HG02642 (cell line): ENCODE results near the gene CROCC2.

Experiments used
- ATAC-seq: cut with Tn5 transposase; IDR thresholded peaks from one replicate; pipeline ENCODE4 v1.9.1; 2021; ENCODE audit warnings: mild to moderate bottlenecking; ENCODE audit not compliant: unreplicated experiment, poor library complexity

CROCC2 gene

DNA sequence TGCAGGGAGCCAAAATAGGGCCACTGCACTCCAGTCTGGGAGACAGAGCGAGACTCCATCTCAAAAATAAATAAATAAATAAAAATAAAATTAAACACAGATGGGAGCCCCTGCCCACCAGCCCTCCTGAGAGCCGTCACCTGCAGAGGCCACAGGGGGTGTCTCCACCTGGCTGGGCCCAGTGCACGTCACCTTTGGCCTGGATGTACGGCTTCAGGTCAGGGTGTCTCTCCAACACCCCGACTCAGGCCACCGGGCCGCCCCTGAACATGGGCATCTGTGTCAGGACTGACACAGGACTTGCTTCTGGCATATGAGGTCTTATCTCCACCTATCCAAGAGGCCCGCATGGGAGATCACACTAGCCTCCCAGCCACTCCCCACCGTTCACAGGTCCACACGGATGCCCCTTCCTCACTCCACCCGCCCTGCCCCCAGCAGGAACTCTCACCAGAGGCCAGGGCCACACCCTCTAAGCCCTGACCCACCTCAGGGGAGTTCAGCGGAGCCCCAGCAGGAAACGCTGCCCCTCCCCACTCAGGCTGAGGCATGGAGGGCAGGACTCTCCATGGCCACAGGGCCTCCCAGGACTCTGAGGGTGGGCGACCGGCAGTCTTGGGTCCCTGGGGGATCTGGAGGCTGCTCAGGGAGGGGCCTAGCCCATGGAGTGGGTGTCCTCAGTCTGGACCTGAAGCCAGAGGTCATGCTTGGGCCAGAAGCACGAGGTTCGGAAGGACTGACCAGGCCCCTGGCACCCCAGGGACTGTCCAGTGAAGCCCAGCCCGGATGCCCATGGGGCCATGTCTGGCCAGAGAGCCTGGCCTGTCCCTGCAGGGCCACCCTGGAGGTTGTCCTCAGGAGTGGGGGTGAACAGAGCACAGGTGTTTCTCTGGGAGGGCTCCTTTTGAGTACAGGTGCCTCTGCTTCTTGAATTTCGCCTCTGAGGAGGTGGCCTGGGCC is 1.6 kb upstream of the CROCC2 start:
- no peak for ATAC-seq

- ATAC-seq = no peak
Measured at GRCh38 chr2:240905176-240905781, 857 bp upstream of the CROCC2 start.

- ATAC-seq = no peak
Measured at GRCh38 chr2:240906911-240907590, 915 bp downstream of the CROCC2 start.

DNA sequence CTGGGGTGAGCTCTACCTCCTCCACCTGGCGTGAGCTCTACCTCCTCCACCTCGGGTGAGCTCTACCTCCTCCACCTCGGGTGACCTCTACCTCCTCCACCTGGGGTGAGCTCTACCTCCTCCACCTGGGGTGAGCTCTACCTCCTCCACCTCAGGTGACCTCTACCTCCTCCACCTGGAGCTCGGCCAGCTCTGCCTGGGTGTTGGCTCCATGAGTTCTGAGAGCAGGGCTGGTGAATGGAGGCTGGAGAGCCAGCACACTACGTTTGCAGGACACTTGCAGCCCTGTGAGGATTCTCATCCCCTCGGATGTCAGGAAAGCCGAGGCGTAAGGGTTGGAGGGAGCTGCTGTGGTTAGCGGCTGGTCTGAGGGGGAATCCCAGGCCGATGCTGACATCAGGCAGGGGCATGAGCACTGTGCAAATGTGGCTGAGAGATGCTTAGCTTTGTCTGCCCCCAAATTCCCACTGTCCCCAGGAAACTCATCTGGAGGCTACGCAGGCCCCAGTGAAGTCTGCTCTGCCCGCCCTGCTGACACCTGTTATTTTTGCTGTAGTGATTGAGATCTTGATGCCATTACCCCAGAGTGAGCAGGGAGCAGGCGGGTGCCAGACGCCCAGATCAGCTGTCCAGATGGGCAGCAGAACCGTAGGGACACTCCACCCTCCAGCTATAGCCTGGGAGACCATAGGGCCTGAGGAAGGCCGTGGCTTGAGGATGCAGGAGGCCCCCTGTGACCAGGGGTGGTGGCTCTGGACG is 3.3 kb downstream of the CROCC2 start:
- no peak for ATAC-seq

- ATAC-seq = no peak
Measured at GRCh38 chr2:240911641-240912265, 5.6 kb downstream of the CROCC2 start.

DNA sequence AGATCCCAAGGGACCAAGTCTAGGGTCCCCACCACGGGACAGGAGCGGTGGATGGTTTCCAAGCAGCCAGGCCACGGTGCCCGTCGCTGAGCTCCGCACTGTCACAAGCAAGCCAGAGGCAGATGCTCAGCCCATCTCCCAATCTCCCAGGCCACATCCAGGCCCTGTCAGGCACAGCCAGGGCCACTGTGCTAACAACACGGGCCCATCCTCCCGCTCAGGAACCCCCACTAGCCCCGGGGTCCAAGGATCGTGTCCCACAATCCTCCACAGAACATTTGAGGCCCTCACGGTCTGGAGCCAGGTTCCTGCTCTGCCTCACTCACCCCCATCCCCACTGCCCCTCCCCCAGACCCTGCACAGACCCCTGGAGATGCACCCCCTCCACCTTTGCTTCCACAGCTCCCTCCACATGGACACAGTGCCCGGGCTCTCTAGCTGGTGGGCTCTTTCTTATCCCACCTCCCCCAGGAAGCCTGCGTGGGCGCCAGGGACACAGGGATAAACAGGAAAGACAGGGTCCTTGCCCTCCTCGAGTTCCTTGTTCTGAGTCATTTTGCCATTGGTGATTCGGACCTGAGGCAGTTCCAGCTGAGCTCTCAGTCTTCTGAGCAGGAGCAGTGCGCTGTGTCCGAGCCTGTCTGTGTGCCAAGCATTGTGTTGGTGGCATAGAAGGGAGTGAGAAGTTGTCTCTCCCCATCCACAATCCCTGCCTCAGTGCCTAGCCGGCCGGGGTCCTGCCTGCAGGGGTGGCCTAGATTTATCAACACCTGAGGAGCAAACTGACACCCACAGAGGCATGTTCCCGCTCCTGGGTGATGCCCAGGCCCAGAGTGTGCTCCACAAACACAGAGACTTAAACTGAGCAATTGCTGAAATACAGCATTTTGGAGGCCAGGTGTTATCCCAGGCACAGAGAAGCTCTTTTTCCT is 7.0 kb downstream of the CROCC2 start:
- ATAC-seq = no peak

DNA sequence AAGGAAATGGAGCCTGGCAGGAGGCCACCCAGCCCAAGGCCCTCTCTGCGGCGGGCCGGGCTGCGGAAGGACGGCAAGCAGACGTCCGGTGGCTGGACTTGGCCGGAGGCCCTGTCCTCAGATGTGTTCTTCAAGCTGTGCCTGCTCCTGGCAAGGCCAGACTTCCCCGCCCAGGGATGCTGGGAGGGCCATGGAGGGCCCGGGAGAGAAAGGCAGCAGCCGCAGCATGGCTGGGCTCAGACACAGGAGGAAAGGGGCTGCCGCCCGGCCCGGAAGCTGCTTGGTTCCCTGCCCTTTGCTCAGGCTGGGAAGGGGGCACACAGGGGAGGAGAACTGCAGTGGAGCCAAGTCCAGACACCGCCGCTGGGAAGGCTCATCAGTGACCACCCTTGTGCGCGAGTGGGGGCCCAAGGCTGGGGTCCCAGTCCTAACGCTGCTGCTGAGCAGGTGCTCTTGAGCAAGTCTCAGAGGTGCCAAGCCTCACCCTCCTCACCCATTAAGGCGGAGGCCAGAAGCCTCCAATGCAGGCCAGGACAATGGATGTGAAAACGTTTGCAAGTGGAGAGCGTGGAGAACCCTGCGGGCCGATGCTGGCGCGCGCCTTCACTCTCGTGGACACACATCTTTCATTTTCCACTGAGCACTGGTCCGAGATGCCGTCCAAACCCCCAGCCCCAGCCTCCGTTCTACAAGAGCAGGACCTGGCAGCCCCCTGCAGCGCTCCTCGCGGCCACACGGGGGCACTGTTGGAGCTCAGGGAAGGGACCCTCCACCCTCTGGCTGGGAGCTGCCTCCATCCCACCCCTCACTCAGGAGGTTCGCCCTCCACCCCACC is 7.9 kb downstream of the CROCC2 start:
- no peak for ATAC-seq

DNA sequence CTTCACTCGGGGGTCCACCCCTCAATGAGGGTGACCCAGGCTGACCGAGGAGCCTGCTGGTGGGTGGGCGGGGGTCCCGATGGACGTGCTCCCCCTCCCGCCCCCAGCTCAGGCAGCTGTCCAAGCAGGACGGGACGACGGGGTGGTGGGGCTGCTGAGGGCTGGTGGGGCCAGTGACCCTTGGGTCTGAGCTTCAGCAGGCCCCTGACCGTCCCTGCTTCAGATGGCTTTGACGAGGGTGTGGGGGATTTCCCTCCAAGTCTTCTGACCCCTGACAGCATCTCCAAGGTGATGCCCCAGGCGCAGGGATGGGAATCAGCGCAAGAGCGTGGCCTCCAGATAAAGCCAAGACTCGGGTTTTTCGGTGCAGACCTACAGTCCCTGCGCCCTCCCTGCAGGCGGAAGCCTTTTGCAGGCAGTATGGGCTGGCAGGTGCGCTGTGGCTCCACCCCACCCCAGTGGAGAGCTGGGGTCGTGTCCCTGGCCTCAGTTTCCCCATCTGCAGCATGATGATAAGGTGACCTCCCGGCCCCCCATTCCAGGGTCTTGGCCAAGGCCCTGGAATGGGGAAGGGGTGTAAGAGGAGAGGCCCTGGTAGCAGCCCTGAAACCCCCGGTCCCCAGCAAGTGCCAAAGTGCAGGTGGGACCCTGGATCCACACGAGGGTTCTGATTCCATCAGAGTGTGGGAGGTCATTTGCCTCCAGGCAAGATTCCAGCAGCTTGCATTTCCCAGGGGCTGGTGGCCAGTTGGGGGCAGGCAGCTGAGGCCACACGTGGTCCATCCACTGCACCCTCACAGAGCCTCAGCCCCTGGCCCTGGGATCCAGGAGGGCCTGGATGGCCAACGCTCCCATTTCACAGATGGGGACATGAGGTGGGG is 8.7 kb downstream of the CROCC2 start:
- no peak for ATAC-seq

DNA sequence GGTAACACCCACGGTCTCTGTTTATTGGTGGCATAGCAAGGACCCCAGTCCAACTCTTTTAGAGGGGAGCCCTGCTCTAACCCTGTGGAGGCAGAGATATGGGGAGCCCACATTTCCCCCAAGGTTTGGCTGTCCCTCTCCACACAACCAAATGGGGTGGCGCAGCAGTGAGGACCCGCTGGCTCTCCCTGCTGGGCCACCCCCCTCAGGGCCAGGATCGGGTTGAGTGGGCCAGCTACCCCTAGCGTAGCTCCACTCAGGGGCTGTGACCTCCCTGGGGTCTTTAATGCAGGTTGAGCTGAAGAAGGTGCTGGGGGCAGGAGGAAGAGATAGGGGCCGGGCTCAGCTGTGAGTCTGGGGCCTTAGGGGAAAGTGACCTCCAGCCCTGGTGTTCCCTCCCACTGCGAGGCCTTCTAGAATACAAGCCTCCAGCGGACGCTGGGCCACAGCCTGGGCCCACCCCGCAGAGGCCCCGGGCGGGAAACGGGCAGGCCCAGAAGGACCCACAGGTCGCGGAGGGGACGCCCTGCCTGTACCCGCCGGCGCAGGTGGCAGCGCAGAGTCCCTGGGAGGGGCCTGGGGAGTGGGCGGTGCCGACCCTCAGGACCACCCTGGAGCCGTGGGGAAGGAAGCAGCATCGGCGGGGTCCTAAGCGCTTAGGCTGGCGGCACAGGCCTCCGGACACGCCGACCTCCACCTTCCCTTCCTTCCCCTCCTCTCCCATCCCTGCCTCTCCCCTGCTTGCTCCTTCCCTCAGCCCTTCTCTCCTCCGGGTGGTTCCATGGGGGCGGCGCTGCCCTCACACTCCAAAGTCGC is 9.6 kb downstream of the CROCC2 start:
- no peak for ATAC-seq

DNA sequence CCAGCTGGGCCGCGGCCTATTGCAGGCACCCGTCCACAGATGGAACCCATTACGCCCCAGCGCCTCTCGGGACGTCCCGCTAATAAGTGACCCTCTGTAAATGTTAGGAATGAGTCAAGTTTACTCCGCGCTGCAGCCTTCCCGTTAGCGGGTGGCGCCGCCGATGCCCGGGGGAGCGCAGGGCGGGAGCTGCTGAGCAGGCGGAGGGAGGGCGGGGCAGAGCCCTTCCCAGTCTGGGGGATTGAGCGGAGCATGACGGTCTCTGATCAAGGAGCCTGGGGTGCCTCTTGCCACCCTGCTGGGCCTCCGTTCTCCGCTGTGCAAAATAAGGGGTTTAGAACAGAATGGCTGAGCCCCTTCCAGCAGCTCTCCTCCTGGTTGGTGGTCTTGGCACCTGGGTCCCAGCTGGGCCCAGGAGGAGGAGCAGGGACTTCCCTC is 10.5 kb downstream of the CROCC2 start:
- ATAC-seq = no peak

DNA sequence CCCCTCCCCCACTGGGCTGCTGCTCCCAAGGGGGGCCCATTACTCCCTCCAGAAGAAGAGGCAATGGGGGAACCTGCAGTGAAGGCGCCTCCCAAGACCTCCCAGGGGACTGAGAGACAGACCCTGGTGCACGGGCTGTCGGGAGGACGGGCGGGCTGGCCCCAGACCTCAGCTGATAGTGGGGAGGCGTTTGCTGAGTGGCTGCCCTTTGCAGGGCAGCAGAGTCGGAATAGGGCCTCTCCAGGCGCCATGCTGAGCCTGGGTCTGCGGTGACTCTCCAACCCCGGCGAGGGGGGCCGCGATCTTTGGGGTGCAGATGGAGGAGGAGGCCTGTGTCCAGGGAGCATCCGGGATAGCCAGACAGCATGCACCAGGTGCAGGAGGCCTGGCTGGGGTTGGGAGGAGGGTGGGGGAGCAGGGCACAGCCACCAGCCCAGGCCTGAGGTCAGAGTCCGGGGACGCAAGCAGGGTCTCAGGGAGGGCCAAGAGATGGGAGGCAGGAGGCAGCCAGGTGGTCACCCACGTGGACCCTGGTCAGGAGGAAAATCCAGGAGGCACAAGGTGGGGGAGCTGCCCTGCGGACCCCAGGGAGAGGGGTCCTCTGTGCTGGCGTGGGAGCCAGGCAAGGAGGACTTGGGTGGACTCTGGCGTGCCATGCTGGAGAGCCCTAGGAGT is 11.0 kb downstream of the CROCC2 start:
- no peak for ATAC-seq

- no peak for ATAC-seq
Measured at GRCh38 chr2:240917684-240918257, 11.6 kb downstream of the CROCC2 start.

DNA sequence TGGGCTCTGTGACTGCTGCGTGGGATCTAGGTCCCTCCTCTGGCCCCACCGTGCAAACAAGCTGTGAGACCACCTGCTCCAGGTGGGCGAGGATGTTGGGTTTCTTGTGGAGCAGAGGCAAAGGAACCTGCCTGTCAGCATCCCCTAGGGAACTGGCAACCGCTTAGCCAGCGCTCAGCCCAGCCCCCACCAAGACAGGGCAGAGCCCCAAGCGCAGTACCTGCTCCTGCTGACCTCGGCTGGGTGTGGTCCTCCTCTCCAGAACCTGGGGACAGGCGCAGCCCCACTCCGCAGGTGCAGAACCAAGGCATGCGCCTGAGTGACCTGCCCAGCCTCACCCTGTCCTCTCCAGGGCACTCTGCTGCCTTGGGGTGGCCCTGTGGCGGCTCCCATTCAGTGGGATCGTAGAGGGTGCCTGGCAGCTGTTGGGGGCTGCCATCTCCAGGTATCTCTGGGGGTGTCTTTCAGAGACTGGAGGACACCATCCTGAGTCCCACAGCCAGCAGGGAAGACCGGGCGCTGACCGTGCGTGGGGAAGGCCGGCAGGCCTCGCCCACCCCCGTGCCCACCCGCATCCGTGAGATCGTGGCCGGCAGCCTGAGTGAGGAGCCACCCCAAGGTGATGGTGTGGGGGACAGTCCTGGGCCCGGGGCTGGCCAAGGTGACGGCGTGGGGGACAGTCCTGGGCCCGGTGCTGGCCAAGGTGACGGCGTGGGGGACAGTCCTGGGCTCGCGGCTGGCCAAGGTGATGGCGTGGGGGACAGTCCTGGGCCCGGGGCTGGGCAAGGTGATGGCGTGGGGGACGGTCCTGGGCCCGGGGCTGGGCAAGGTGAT is 12.3 kb downstream of the CROCC2 start:
- ATAC-seq = no peak

GRCh38 chr2:240919161-240919781 is 13.1 kb downstream of the CROCC2 start:
- no peak for ATAC-seq
